HG03139 (cell line): ENCODE data around the gene PRR11.
"Not testable (repeated sequence)": the region's sequence is repeated elsewhere in the genome, so short reads cannot be mapped to it uniquely, and the experiment has no call there.

ENCODE experiments used
- ATAC-seq: cut with Tn5 transposase; IDR thresholded peaks from one replicate; pipeline ENCODE4 v1.9.1; 2021; ENCODE audit not compliant: unreplicated experiment

The PRR11 gene

DNA sequence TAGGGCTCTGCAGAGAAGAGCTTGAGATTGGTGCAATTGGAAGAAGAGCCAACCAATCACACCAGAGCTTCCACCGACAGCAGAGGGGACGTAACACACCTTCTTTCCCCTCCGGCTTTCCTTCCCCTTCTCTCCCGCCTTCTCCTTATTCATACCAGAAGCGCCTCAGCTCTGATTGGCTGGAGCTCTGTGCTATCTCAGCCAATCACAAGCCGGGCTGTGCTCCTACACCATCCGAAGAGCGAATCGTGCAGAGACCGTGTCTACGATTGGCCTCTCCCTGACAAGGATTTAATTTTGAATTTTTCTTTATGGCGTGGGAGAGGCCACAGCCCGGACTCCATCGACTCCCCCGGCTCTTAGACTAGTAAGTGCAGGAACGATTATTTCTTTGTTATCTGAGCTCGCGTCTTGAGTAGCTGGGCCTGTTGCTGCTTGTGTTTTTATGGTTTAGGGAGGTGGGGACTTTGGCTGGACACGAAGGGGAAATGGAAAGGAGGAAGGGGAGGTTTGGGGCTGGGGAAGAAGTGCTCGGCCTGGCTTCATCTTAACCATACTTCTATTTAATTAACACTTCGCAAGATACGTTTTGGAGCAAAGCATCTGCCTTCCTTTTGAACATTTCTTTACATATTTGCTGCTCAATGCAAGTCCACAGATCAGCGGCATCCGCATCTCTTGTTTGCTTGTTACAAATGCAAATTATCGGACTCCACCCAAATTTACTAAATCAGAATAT is at the start of gene PRR11:
Gene PRR11 (plus strand): TSS at position 308 of the 739 bp plus-strand sequence. CDS start 14,007 bp downstream, outside the sequence.
- ATAC-seq = peak; percentile 78

DNA sequence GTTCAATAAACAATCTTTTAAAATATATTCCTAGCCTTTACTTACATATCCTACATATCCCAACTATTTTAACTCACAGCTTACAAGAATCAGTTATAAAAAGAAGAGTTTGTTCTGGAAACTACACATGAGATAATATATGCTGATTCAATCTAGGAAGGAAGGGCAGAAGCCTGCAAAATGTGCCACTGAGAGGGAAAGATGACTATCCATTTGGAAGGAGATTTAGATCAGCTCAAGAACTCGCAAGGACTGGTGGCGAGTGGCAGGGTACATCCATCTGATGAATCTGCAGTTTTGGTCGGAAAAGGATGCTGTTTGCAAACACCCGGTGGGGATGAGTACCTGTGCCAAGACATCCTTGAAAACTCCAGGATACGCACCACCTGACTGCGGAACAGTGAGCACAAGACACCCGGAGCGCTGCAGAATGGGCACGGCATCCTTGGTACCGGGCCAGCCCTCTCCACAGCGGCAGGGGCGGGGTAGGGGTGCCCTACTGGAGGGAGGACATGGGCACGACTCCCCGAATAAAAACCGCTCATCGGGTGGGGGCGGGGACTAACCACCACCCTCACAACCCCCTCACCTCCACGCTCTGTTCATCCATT is 49.6 kb upstream of the PRR11 start:
- ATAC-seq = peak; percentile 18

DNA sequence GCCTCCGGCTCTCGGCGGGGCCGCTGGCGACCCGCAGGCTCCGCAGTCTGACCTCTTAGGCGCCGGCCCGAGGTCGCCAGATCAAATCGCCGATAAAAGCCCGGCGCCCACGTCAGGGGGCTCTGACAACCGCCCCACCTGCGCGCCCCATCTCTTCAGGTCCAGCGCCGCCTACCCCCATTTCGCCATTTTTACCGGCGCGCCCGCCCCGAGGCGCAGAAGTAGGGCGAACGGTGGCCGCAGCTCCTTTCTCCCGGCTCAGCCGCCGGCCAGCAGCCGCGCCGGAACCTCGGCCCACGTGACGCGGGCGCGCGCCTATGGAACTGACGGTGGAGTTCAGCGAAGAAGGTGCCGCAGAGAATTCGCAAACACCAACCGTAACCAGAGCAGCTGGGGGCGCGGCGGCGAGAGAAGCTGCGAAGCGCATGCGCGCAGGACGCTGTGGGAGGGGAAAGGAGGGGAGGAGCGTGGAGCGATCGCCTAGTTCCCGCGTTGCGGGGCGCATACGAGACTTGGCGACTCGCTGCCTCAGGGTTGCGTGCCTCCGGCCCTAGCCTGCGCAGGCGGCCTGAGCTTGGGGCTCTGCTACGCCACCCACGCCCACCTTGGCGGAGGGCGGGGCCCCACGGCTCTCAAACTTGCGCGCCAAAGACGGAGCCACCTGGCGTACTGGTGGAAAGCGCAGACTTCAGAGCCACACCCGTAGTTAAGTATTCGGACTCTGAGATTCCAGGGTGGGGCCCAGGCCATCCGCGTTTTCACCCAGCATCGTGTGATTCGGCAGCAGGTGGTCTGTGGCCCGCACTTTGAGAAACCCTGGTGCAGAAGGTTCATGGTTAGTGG is 48.9 kb upstream of the PRR11 start, which contains the start of gene TRIM37:
Gene TRIM37 (minus strand): TSS at position 418 of the 843 bp plus-strand sequence. CDS start 419 bp downstream, outside the sequence.
- ATAC-seq = peak; percentile 92

DNA sequence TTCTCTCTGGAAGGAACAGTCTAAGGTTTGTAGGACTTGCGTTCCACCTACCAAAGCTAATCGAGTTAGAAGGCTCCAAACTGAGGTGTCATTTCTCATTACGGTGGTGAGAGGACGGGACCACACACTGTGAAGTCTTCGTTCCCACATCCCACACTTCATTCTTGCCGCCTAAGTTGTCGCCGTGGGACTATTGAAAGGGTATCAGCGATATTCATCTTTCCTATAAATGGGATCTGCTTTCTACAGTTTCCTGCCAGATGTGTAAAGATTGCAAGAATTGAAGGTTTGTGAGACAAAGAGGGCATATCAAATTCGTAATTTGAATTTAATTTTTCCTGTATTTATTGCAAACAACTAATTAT is 48.3 kb upstream of the PRR11 start:
- ATAC-seq = peak; percentile 3

DNA sequence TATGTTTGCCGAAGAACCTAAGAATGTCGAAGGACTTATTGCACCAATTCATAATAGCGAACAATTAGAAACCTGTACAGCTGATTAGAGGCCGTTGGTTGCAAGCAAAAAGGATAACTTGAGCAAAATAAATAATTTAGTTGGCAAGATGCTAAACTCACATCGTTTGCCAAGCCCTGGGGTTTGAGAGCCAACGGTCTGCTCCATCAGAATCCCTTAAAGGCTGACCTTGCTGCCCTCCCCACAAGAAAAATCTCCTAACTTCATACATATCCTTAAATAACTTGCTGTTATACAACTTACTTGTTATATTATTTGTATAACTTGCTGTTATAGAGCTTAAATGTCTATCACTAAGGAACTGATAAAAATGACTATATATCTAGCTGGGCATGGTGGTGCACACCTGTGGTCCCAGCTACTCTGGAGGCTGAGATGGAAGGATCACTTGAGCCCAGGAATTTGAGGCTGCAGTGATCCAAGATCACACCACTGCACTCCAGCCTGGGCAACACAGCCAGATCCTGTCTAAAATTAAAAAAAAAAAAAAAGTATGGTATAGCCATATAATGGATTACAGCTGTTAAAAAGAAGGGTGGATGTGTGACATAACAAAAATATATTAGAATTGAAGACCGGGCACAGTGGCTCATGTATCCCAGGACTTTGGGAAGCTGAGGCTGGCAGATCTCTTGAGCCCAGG is 47.0 kb upstream of the PRR11 start:
- no peak for ATAC-seq

DNA sequence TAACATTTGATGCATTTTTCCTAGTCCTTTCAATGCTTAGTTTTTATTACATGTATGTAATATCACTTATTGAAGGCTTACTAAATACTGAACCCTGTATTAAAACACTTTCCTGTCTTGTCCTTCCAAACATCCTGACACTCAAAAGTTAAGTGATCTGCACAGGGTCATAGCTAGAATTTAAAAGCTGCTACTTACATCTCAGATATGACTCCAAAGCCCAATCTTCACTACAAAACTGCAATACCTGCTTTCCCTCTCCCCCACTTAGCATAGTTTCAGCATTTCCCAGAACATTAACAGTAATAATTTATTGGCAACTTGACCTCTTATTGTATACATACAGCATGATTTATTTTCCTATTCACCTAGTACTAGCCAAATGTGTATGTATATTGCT is 44.6 kb upstream of the PRR11 start:
- no peak for ATAC-seq

DNA sequence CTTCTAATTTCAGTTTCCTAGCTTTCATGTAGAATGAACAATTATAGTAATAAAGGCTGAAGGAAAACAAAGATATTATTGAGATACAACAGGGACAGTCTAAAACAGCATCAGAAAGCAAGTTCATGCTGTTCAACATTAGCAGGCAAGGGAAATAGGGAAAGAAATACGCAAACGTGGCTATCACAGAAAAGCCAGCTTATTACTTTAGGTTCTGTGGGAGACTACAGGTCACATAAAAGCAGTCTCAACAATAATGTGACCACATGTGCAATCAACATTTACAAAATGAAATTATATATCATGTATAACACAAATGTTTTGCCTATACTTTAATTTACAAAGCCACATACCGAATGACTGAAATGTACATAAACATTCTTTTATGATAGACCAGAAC is 44.0 kb upstream of the PRR11 start:
- ATAC-seq = no peak

DNA sequence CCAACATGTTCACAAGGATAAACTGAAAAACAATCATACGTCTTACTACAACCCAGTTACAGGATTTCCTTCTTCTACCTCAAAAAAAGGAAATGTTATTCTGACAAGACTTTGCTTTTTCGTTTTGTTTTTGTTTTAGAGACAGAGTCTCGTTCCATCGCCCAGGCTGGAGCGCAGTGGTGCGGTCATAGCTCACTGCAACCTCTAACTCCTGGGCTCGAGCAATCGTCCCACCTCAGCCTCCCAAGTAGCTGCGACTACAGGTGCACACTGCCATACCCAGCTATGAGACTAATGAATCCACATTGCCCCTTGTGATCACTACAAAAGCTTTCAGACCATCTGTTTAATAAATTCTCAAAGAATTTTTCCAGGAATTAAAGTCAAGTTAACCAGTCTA is 40.1 kb upstream of the PRR11 start:
- no peak for ATAC-seq

DNA sequence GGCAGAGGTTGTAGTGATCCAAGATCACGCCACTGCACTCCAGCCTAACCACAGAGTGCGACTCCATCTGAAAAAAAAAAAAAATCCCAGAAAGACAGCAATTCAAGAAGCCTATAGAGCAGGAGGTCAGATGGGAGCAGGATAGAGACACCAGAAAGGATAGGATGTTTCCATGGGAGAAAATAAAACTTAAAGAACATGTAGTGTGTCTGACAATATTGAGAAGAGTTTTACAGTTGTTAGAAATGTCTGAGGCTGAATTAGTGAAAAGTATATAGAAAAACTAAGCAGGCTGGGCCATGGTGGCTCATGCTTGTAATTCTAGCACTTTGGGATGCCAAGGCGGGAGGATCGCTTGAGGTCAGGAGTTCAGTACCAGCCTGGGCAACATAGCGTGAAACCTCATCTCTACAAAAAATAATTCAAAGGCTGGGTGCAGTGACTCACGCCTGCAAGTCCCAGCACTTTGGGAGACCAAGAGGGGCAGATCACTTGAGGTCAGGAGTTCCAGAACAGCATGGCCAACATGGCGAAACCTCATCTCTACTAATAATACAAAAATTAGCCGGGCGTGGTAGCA is 33.6 kb upstream of the PRR11 start:
- no peak for ATAC-seq

DNA sequence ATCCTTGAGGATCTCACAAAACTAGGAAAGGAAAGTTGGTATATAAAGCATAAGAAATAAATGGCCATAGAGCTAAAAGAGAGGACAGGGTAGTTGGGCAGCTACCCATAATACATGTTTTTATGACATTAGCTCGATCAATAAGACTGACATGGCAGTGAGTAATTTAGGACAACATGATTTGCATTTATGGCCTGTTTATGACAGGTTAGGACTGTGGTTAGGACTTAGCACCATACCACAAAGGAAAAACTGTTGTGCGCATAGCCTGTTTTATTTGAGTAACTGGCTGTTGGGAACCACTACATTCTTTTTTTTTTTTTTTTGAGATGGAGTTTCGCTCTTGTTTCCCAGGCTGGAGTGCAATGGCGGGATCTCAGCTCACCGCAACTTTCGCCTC is 30.9 kb upstream of the PRR11 start:
- ATAC-seq = no peak

DNA sequence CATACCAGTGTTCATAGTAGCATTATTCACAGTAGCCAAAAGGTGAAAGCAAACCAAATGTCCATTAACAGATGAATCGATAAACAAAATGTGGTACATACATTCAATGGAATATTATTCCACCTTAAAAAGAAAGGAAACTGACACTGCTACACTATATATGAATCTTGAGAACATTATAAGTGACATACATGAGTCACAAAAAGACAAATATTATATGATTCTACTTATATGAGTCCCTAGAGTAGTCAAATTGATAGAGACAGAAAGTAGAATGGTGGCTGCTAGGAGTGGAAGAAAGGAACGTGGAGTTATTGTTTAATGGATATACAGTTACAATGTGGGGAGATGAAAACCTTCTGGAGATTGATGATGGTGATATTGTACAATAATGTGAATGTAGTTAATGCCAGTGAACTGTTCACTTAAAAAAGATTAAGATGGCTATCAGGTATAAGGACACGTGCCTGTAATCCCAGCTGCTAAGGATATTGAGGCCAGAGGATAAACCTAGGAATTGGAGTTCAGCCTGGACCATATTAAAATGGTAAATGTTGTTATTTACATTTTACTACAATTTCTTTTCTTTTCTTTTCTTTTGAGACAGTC is 28.6 kb upstream of the PRR11 start:
- no peak for ATAC-seq

DNA sequence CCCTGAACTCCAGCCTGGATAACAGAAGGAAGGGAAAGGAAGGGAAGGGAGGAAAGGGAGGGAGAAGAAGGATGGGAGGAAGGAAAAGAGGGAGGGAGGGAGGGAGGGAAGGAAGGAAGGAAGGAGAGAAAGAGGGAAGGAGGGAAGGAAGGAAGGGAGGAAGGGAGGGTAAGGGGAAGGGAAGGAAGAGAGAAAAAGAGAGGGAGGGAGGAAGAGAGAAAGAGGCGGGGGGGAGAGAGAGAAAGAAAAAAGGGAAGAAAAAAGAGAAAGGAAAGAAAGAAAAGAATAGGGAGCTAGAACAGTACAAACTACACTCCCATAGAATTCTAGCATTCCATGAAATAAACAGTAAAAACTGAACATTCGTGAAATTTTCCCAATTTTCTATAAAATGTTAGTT is 25.7 kb upstream of the PRR11 start:
- ATAC-seq = no peak

DNA sequence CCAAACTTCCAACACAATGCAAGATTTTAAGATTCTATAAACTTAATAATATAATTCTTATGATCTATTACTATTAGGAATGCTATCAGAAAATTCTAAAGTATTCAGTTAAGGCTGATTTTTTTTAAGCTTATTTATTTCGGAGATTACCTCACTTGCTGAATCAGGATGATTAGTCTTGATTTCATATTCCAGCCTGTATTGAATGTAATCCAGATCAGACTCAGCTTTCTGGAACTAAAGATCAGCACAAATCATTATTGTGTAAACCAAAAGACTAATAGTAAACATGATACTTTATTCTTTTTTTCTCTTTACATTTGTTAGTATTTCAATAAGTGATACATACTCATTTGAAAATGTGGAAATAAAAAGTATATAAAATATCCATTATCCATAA is 24.4 kb upstream of the PRR11 start:
- ATAC-seq = no peak

DNA sequence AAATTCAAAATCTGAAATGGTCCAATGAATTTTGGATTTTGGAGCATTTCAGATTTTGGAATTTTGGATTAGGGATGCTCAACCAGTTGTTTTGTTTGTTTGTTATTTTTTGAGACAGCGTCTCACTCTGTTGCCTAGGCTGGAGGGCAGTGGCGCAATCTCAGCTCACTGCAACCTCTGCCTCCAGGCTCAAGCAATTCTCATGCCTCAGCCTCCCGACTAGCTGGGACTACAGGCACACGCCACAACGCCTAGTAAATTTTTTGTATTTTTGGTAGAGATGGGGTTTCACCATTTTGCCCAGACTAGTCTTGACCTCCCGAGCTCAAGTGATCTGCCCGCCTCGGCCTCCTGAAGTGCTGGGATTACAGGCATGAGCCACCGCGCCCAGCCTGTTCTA is 17.2 kb upstream of the PRR11 start:
- ATAC-seq = not testable (repeated sequence)

DNA sequence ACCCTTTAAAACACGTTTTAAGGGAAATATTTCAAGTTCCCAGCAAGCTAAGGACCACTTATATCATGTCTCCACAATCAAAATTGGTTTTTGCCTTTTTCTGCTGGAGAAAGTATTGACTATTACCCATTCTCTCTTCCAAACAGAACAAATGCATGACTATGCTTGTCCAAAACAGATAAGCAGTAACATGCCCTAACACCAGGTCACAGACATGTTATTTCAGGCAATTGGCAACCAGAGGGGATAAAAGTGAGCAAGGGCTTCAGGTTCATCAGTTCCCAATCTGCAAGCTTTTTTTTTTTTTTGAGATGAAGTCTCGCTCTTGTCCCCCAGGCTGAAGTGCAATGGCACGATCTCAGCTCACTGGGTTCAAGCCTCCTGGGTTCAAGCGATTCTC is 15.6 kb upstream of the PRR11 start:
- no peak for ATAC-seq

DNA sequence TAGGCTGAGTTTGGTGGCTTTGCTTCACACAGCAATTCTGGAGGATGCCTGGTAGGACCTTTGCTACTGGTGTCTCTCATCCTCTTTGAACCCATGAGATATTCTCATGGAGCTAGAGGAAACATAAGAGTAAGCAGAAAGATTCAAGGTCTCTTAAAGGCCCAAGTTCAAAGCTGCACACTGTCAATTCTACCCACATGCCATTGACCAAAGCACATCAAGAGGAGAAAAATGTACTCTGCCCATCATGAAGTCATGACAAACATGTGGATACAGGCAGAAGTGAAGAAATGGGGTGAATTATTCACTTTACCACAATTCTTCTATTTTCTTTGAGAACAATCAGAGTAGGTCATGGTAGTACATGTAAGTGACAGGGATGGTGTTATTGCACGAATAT is 13.7 kb upstream of the PRR11 start:
- no peak for ATAC-seq

DNA sequence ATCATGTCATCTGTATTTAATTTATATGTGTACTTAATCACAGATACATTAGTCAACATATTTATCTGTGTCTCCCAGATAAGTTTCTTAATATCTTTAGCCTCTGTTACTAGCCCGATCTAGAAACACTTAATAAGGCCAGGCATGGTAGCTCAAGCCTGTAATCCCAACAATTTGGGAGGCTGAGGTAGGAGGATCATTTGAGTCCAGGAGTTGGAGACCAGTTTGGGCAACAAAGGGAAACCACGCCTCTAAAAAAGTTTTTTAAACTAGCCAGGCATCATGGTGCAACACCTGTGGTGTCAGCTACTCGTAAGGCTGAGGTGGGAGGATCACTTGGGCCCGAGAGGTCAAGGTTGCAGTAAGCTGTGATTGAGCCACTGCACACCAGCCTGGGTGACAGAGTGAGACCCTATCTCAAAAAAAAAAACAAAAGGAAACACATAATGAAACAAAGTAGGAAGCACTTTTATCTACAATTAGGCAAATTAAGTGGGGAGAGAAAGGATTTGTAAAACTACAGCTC is 9.9 kb upstream of the PRR11 start:
- no peak for ATAC-seq

DNA sequence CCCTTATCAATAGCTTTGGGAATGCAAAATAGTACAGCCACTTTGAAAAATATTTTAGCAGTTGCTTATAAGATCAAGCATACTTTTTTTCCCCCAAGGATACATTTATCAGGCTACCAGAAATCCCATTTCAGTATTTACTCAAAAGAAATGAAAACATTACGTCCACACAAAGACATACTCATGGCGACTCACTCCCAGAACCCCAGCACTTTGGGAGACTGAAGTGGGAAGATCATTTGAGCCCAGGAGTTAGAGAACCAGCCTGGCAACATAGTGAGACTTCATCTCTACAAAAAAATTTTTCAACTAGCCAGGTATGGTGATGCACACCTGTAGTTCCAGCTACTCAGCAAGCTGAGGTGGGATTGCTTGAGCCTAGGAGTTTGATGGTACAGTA is 6.5 kb upstream of the PRR11 start:
- ATAC-seq = no peak

DNA sequence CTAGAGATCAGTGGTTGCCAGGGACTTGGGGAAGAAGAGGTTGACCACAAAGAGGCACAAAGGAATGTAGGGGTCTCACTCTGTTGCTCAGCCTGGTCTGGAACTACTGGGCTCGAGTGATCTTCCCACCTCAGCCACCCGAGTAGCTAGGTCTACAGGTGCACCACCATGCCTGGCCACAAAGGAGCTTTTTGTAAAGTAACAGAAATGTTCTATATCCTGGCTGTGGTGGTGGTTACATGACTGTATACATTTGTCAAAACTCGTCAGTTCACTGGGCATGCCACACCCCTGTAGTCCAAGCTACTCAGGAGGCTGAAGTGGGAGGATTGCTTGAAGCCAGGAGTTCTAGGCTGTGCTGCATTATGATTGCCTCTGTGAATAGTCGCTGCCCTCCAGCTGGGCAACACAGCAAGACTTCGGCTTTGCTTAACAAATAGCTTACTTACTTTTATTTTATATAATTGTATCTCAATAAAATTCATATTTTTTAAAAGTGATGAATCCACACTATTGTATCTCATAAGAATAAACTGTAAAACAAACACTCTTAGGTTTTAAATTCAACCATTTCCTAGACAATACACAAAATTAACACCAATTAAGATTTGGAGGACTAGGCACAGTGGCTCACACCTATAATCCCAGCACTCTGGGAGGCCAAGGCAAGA is 5.6 kb upstream of the PRR11 start:
- ATAC-seq = no peak

DNA sequence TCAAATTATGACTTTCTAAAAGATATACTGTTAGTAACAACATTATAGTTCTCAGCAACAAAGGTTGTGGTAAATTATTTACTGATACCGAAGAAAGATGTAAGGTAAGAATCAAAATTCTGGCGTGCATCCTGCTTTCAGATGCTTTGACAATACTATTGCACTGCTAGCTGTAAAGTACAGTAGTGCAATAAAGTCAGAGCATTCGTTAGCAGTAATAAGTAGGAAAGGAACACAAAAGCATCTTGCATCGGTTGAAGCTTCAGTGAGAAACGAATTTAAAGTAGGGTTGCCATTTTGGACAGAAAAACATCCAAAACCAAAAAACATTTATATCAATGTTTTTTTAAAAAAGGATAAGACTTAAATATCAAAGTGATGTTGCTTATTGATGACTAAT is 4.5 kb upstream of the PRR11 start:
- no peak for ATAC-seq
